ENCODE results near the gene HSP90AB1. TPM values are rescaled to one million over a fixed set of nuclear protein-coding genes. Genes with fewer than 3 reads are reported as not detected.

Gene HSP90AB1
- total and polyA plus RNA-seq, 9 of the 15 experiments (the other 6 are each of a cell fraction or from before 2014, with no cell fraction given), result 1,780 to 3,358 (median 2,262) TPM

DNA sequence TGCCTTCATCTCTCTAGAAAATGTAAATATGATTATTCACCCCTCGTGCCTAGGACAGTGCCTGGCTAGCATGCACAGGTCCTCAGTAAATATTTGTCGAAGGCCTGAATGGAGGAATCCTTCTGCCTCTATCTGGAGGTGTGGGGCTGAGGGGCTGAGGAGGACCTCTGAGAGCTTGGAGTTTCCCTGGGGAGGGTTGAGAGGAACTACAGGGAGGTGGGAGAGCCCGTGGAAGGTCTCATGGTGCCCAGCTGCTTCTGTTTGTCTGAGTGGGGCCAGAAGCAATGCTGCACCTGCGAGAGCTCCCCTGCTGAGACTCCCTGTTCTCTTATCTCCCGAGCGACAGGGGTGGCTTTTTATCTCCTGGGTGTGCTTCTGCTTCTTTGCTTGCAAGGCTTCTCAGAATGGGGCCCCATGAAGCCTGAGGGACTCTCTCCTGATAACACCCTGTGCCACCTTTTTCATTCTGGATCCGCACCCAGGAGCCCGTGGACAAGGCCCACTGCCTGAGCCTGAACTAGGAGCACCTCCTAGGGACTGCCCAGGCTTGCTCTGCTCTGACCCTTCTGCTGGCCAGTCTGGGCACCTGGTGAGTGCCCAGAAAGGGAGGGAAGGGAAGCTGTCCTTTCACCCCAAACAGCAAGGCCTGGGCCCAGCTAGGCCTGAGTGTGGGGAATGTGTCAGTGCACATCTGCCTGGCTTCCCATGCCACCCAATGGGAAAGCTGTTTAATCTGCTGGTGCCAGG is 21.1 kb upstream of the HSP90AB1 start (continued):
- TF ChIP-seq, protein P1, sequence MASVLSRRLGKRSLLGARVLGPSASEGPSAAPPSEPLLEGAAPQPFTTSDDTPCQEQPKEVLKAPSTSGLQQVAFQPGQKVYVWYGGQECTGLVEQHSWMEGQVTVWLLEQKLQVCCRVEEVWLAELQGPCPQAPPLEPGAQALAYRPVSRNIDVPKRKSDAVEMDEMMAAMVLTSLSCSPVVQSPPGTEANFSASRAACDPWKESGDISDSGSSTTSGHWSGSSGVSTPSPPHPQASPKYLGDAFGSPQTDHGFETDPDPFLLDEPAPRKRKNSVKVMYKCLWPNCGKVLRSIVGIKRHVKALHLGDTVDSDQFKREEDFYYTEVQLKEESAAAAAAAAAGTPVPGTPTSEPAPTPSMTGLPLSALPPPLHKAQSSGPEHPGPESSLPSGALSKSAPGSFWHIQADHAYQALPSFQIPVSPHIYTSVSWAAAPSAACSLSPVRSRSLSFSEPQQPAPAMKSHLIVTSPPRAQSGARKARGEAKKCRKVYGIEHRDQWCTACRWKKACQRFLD (CRISPR knock-in tag; IDR thresholded peaks at IDR 0.05), result peak; percentile 96
- no peak for TF ChIP-seq ZSCAN32 (CRISPR knock-in tag; IDR thresholded peaks at IDR 0.05)
- TF ChIP-seq ZNF165 (CRISPR knock-in tag; IDR thresholded peaks at IDR 0.05; ENCODE audit: borderline replicate concordance), result peak; percentile 86; the same call in 1 of the 2 replicates
- TF ChIP-seq ZNF699 (CRISPR knock-in tag; IDR thresholded peaks at IDR 0.05; ENCODE audit: insufficient replicate concordance), result no peak
- peak; percentile 84 for TF ChIP-seq ZFX (CRISPR knock-in tag; IDR thresholded peaks at IDR 0.05)
- peak; percentile 86 for TF ChIP-seq ZNF197 (CRISPR knock-in tag; IDR thresholded peaks at IDR 0.05; ENCODE audit: low read depth)
- no peak for TF ChIP-seq HNRNPH1 (optimal IDR thresholded peaks at IDR 0.05; ENCODE audit: low read depth, low read length)
- peak; percentile 79 for TF ChIP-seq BCOR (IDR thresholded peaks at IDR 0.05)
- no peak for TF ChIP-seq ADNP (tag; IDR thresholded peaks at IDR 0.05)
- 0 out of 2 replicates have a peak, but pooled peaks have one; percentile 40 for TF ChIP-seq ZBTB17 (CRISPR knock-in tag; IDR thresholded peaks at IDR 0.05)
- peak; percentile 94 for TF ChIP-seq RNF2 (IDR thresholded peaks at IDR 0.05)
- TF ChIP-seq HCFC1 (IDR thresholded peaks at IDR 0.05; ENCODE audit: low read depth, low read length), result no peak
- TF ChIP-seq, protein P2, sequence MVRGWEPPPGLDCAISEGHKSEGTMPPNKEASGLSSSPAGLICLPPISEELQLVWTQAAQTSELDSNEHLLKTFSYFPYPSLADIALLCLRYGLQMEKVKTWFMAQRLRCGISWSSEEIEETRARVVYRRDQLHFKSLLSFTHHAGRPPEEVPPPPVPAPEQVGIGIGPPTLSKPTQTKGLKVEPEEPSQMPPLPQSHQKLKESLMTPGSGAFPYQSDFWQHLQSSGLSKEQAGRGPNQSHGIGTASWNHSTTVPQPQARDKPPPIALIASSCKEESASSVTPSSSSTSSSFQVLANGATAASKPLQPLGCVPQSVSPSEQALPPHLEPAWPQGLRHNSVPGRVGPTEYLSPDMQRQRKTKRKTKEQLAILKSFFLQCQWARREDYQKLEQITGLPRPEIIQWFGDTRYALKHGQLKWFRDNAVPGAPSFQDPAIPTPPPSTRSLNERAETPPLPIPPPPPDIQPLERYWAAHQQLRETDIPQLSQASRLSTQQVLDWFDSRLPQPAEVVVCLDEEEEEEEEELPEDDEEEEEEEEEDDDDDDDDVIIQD (CRISPR knock-in tag; IDR thresholded peaks at IDR 0.05), result peak; percentile 52; the same call in 1 of the 2 replicates
- no peak for TF ChIP-seq ZNF77 (CRISPR knock-in tag; IDR thresholded peaks at IDR 0.05)
- TF ChIP-seq TRIM24 (IDR thresholded peaks at IDR 0.05), result peak; percentile 96 to 97
- TF ChIP-seq, protein P3, sequence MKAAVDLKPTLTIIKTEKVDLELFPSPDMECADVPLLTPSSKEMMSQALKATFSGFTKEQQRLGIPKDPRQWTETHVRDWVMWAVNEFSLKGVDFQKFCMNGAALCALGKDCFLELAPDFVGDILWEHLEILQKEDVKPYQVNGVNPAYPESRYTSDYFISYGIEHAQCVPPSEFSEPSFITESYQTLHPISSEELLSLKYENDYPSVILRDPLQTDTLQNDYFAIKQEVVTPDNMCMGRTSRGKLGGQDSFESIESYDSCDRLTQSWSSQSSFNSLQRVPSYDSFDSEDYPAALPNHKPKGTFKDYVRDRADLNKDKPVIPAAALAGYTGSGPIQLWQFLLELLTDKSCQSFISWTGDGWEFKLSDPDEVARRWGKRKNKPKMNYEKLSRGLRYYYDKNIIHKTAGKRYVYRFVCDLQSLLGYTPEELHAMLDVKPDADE (conservative IDR thresholded peaks at IDR 0.05; ENCODE audit: control insufficient read depth, low read depth, low read length), result no peak; the same call in 1 of the 2 replicates
- no peak for TF ChIP-seq NCOA6 (IDR thresholded peaks at IDR 0.05)
- TF ChIP-seq, protein P4, sequence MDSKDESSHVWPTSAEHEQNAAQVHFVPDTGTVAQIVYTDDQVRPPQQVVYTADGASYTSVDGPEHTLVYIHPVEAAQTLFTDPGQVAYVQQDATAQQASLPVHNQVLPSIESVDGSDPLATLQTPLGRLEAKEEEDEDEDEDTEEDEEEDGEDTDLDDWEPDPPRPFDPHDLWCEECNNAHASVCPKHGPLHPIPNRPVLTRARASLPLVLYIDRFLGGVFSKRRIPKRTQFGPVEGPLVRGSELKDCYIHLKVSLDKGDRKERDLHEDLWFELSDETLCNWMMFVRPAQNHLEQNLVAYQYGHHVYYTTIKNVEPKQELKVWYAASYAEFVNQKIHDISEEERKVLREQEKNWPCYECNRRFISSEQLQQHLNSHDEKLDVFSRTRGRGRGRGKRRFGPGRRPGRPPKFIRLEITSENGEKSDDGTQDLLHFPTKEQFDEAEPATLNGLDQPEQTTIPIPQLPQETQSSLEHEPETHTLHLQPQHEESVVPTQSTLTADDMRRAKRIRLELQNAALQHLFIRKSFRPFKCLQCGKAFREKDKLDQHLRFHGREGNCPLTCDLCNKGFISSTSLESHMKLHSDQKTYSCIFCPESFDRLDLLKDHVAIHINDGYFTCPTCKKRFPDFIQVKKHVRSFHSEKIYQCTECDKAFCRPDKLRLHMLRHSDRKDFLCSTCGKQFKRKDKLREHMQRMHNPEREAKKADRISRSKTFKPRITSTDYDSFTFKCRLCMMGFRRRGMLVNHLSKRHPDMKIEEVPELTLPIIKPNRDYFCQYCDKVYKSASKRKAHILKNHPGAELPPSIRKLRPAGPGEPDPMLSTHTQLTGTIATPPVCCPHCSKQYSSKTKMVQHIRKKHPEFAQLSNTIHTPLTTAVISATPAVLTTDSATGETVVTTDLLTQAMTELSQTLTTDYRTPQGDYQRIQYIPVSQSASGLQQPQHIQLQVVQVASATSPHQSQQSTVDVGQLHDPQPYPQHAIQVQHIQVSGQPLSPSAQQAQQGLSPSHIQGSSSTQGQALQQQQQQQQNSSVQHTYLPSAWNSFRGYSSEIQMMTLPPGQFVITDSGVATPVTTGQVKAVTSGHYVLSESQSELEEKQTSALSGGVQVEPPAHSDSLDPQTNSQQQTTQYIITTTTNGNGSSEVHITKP (IDR thresholded peaks at IDR 0.05; ENCODE audit: partially characterized antibody), result peak; percentile 91
- peak; percentile 84 for TF ChIP-seq ZNF589 (CRISPR knock-in tag; IDR thresholded peaks at IDR 0.05; ENCODE audit: low read depth)
- 0 out of 2 replicates have a peak, but pooled peaks have one; percentile 5 for TF ChIP-seq KLF13 (tag; IDR thresholded peaks at IDR 0.05; ENCODE audit: borderline replicate concordance, low read depth)
- TF ChIP-seq BRCA1 (IDR thresholded peaks at IDR 0.05), result no peak
- no peak for TF ChIP-seq BRCA1 (CRISPR knock-in tag; IDR thresholded peaks at IDR 0.05)

Data from K562 (cell line).